ENCODE measurements around the gene NMNAT2.

DNA sequence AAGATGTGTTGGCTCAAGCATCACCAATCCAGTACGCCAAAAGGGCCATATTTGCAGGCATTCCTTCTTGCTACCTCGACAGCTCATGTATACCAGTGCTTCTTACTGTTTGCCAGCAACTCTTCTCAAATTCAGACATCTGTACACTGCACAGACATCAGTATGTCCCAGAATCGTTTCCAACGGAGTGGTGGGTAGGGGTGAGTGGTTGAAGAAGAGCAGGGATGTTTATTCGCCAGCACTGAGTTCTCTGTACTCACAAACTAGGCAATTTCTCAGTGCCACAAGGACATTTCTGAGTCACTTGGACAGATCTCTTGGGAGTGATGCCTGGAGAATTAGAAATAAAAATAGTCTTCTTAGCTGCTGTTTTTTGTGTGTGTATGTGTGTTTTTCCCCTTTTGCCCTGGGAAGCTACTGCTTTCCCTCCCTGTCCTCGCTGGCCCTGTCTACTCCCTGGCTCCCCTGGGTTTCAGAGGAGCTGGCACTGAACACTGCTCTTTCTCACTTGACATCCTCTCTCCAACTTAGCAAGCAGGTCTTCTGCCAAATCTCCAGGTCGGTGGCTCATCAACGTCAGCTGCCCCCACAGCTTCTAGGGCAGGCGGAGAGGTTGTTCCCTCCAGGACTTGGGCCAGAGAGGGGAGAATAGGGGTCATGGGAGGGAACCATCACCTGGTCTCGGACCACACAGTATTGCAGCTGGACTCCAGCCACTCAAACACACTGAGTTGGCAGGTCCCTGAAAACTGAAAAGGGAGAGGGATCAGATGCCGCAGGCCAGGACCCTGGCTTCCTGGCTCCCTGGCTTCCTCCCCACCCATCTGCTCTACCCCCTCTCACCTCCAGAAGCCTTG lies 90.5 kb downstream of the NMNAT2 start:
- TF ChIP-seq CTCF (IDR thresholded peaks at IDR 0.05) (no peak), POLR2AphosphoS5 (IDR thresholded peaks at IDR 0.05; ENCODE audit: insufficient read depth in 1 of 2, low read depth in 1 of 2) (no peak), POLR2A (IDR thresholded peaks at IDR 0.05) (no peak)
